Keratinocyte (primary cell): ENCODE results near the gene ABHD12B. TPM values are rescaled to one million over a fixed set of nuclear protein-coding genes. Genes with fewer than 3 reads are reported as not detected.

Experiments
- DNase-seq: peaks from one replicate; pipeline ENCODE4 v3.0.0-alpha.2; 2011; ENCODE audit warnings: low read depth, missing footprints, low spot score
- FAIRE-seq: peaks from 2 replicates; lab custom pipeline; 2011; peaks lifted over from hg19 to GRCh38; lab: Jason Lieb, UNC
- H2AFZ ChIP-seq: 2 replicates; pipeline ENCODE4 v1.6.0; 2012; ENCODE audit warnings: low read length, control low read depth, inconsistent platforms; ENCODE audit not compliant: control insufficient read depth
- H3K27ac ChIP-seq: 2 replicates; pipeline ENCODE4 v1.5.1; 2011; ENCODE audit warnings: low read length; ENCODE audit not compliant: control insufficient read depth, insufficient read depth
- H3K27me3 ChIP-seq: 3 replicates; pipeline ENCODE4 v1.6.0; 2011; ENCODE audit warnings: low read length; ENCODE audit not compliant: control insufficient read depth, insufficient read depth; ENCODE audit errors: extremely low read depth
- H3K36me3 ChIP-seq, 2 experiments: 2 replicates in 1 of 2; 3 replicates in 1 of 2; pipeline ENCODE4 v1.5.1; 2011; ENCODE audit warnings: low read length in 2 of 2, mild to moderate bottlenecking in 1 of 2; ENCODE audit not compliant: control insufficient read depth in 2 of 2, insufficient read depth in 2 of 2; ENCODE audit errors: extremely low read depth in 1 of 2
- H3K4me1 ChIP-seq: 3 replicates; pipeline ENCODE4 v1.5.1; 2011; ENCODE audit warnings: low read length; ENCODE audit not compliant: control insufficient read depth, insufficient read depth; ENCODE audit errors: extremely low read depth
- H3K4me2 ChIP-seq: 3 replicates; pipeline ENCODE4 v1.6.0; 2011; ENCODE audit warnings: low read depth, low read length; ENCODE audit not compliant: control insufficient read depth, insufficient read depth; ENCODE audit errors: extremely low read depth
- H3K4me3 ChIP-seq, 3 experiments: fragments of 200-600 bp in 1 of 3; sonication (generic) in 1 of 3; 2 replicates in 2 of 3; 3 replicates in 1 of 3; pipeline ENCODE4 v1.5.1; 2011 to 2016; ENCODE audit warnings: low read length in 3 of 3, mild to moderate bottlenecking in 3 of 3, control low read depth in 2 of 3, inconsistent platforms in 1 of 3, low read depth in 1 of 3, mixed read lengths in 1 of 3, mixed run types in 1 of 3, moderate library complexity in 1 of 3; ENCODE audit not compliant: control insufficient read depth in 2 of 3, insufficient read depth in 2 of 3; ENCODE audit errors: extremely low read depth in 1 of 3
- H3K79me2 ChIP-seq: 2 replicates; pipeline ENCODE4 v1.6.0; 2012; ENCODE audit warnings: low read length; ENCODE audit not compliant: control insufficient read depth, insufficient read depth
- H3K9ac ChIP-seq: 3 replicates; pipeline ENCODE4 v1.6.0; 2011; ENCODE audit warnings: low read length; ENCODE audit not compliant: control insufficient read depth, insufficient read depth; ENCODE audit errors: extremely low read depth
- H3K9me1 ChIP-seq: 3 replicates; pipeline ENCODE4 v1.6.0; 2011; ENCODE audit warnings: low read length; ENCODE audit not compliant: control insufficient read depth, insufficient read depth; ENCODE audit errors: extremely low read depth
- H3K9me3 ChIP-seq: 2 replicates; pipeline ENCODE4 v1.5.1; 2012; ENCODE audit warnings: low read depth, low read length; ENCODE audit not compliant: control insufficient read depth
- H4K20me1 ChIP-seq: 3 replicates; pipeline ENCODE4 v1.6.0; 2011; ENCODE audit warnings: low read length; ENCODE audit not compliant: control insufficient read depth, insufficient read depth; ENCODE audit errors: extremely low read depth
- EZH2 ChIP-seq: IDR thresholded peaks from one replicate; pipeline ENCODE4 v1.6.1; 2012; ENCODE audit warnings: inconsistent platforms, mild to moderate bottlenecking, low read length, moderate library complexity
- dilution Hi-C: fragments of 300-500 bp; cut with MboI; formaldehyde crosslinking; loops from one replicate; pipeline ENCODE4 v1.7.0; 2020; ENCODE audit warnings: low sequenced_read_pairs; ENCODE audit not compliant: extremely low pct_ligation_motif_present
- polyA plus RNA-seq, 5 experiments: library from polyadenylated mRNA; depleted of rRNA in 3 of 5; stranded (reverse) in 3 of 5; stranded (forward) in 1 of 5; unstranded in 1 of 5; fragments of >200 nt; gene quantifications; 1 replicate in 1 of 5; 2 replicates in 3 of 5; 3 replicates in 1 of 5; pipeline versions ENCODE4 v1.2.1 to v1.2.3, GENCODE V29; 2011 to 2012; ENCODE audit warnings: missing spikeins in 2 of 5, low read depth in 1 of 5, low replicate concordance in 1 of 5
- TF ChIP-seq, protein P1 (sequence below), 3 experiments: IDR thresholded peaks in 1 of 3; conservative IDR thresholded peaks in 1 of 3; optimal IDR thresholded peaks in 1 of 3; 2 replicates in 2 of 3; 3 replicates in 1 of 3; pipeline versions ENCODE3 to v1.5.1; 2011; ENCODE audit warnings: low read length in 3 of 3, mild to moderate bottlenecking in 3 of 3, moderate library complexity in 2 of 3, control low read depth in 1 of 3, inconsistent platforms in 1 of 3; ENCODE audit not compliant: insufficient read depth in 2 of 3; ENCODE audit errors: extremely low read depth in 1 of 3

Gene ABHD12B
- polyA plus RNA-seq, 1 donor (not counting 4 experiments of a cell fraction or from before 2014, with no cell fraction given) = not detected

DNA sequence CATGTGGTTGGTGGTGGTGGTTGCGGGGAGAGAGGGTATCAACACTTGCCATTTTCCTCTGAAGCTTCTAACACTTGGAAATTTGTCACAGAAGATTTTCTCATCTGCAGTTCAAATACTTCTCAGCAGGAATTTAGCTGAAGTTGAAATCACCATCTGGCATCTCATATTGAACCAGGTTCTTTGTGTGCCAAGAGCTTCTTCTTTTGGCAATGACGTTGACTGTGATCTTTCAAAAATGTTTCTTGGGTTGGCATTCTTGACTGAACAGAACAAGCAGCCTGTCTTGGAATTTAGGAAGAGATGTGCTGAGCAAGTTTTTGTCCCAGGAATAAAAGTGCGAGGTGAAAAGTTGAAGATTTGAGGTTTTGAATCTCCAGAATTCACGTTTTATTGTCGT lies 32.2 kb upstream of the ABHD12B start:
- no peak for TF ChIP-seq EZH2
- TF ChIP-seq, protein P1, sequence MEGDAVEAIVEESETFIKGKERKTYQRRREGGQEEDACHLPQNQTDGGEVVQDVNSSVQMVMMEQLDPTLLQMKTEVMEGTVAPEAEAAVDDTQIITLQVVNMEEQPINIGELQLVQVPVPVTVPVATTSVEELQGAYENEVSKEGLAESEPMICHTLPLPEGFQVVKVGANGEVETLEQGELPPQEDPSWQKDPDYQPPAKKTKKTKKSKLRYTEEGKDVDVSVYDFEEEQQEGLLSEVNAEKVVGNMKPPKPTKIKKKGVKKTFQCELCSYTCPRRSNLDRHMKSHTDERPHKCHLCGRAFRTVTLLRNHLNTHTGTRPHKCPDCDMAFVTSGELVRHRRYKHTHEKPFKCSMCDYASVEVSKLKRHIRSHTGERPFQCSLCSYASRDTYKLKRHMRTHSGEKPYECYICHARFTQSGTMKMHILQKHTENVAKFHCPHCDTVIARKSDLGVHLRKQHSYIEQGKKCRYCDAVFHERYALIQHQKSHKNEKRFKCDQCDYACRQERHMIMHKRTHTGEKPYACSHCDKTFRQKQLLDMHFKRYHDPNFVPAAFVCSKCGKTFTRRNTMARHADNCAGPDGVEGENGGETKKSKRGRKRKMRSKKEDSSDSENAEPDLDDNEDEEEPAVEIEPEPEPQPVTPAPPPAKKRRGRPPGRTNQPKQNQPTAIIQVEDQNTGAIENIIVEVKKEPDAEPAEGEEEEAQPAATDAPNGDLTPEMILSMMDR (optimal IDR thresholded peaks at IDR 0.05 in 1 of 3, IDR thresholded peaks at IDR 0.05 in 1 of 3, conservative IDR thresholded peaks at IDR 0.05 in 1 of 3; ENCODE audit: extremely low read depth in 1 of 3, insufficient read depth in 2 of 3, low read length in 3 of 3) = no peak
- Histone ChIP-seq H4K20me1 (no peaks in the 10 kb centered on the region), H3K36me3 (no peaks in the 10 kb centered on the region), H3K9ac (no peak overlapping the region), H3K4me3 (no peak overlapping the region), H3K79me2 (no peaks in the 10 kb centered on the region), H2AFZ (no peak overlapping the region), H3K4me2 (no peak overlapping the region), H3K27ac (no peak overlapping the region), H3K4me1 (no peaks in the 10 kb centered on the region), H3K9me1 (no peaks in the 10 kb centered on the region), H3K9me3 (no peaks in the 10 kb centered on the region), H3K27me3 (no peaks in the 10 kb centered on the region)
- FAIRE-seq = no peak
- dilution Hi-C loops = no loop called here
- no peak for DNase-seq

DNA sequence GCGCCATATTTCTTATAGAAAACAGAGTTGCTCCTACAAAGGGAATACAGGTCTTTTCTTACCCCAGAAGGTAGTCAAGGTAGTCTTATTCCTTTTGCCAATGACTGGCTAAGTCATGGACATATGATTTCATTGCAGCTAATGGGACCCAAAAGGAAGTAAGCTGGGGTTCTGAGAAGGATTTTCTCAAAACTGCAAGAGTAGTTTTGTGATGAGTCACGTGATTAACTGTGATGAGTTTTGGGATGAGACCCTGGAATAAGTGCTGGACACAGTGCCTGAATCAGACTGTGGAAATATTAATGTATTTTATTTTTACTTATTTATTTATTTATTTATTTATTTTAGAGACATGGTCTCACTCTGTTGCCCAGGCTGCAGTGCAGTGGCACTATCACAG lies 27.5 kb upstream of the ABHD12B start:
- H3K9ac ChIP-seq = no peak overlapping the region
- no peak overlapping the region for H2AFZ ChIP-seq
- H3K36me3 ChIP-seq = no peaks in the 10 kb centered on the region
- H3K79me2 ChIP-seq = no peaks in the 10 kb centered on the region
- DNase-seq (no peak), FAIRE-seq (no peak)
- no peak overlapping the region for H3K27ac ChIP-seq
- dilution Hi-C loops = no loop called here
- no peaks in the 10 kb centered on the region for H3K9me3 ChIP-seq
- no peak overlapping the region for H3K4me3 ChIP-seq
- no peaks in the 10 kb centered on the region for H4K20me1 ChIP-seq
- no peaks in the 10 kb centered on the region for H3K27me3 ChIP-seq
- no peak overlapping the region for H3K4me2 ChIP-seq
- no peaks in the 10 kb centered on the region for H3K9me1 ChIP-seq
- no peak for TF ChIP-seq EZH2
- TF ChIP-seq, protein P1 (optimal IDR thresholded peaks at IDR 0.05 in 1 of 3, IDR thresholded peaks at IDR 0.05 in 1 of 3, conservative IDR thresholded peaks at IDR 0.05 in 1 of 3; ENCODE audit: extremely low read depth in 1 of 3, insufficient read depth in 2 of 3, low read length in 3 of 3) = no peak
- no peaks in the 10 kb centered on the region for H3K4me1 ChIP-seq
